Measurements from ENCODE around the gene CTXND1. TPM values are rescaled to one million over a fixed set of nuclear protein-coding genes. Genes with fewer than 3 reads are reported as not detected.

The CTXND1 gene
- total RNA-seq, 4 donors from 2014 or later: 0.07 to 0.09 TPM; not detected in 2

DNA sequence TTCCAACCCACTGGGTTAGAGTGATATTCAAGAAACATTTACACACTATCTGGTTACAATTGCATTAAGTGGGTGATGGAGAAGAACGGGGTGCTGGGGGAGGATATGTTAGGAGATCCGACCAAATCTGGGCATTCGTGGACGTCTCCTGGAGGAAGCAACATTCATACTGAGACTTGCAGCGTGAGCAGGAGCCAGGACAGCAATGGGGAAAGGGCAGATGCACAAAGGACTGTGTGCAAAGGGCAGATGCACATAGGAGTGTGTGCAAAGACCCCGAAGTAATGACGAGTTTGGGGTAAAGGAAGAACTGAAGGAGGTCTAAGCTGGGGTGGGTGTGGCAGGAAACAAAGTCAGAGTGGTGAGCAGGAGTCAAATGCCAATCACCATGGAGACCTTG, 16.1 kb upstream of the CTXND1 start:
- no peak overlapping the region for H3K27ac ChIP-seq
- no peak for DNase-seq
- H3K4me1 ChIP-seq: no peaks in the 10 kb centered on the region
- no peak overlapping the region for H3K4me3 ChIP-seq
- no peaks in the 10 kb centered on the region for H3K36me3 ChIP-seq
- no peaks in the 10 kb centered on the region for H3K27me3 ChIP-seq
- H3K9me3 ChIP-seq: no peaks in the 10 kb centered on the region
- intact Hi-C loops (cut with DNase I; ENCODE audit: low total_unique reads): no loop called here
- no peak for TF ChIP-seq POLR2A (IDR thresholded peaks at IDR 0.05)
- TF ChIP-seq, protein P1, sequence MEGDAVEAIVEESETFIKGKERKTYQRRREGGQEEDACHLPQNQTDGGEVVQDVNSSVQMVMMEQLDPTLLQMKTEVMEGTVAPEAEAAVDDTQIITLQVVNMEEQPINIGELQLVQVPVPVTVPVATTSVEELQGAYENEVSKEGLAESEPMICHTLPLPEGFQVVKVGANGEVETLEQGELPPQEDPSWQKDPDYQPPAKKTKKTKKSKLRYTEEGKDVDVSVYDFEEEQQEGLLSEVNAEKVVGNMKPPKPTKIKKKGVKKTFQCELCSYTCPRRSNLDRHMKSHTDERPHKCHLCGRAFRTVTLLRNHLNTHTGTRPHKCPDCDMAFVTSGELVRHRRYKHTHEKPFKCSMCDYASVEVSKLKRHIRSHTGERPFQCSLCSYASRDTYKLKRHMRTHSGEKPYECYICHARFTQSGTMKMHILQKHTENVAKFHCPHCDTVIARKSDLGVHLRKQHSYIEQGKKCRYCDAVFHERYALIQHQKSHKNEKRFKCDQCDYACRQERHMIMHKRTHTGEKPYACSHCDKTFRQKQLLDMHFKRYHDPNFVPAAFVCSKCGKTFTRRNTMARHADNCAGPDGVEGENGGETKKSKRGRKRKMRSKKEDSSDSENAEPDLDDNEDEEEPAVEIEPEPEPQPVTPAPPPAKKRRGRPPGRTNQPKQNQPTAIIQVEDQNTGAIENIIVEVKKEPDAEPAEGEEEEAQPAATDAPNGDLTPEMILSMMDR (IDR thresholded peaks at IDR 0.05): no peak

DNA sequence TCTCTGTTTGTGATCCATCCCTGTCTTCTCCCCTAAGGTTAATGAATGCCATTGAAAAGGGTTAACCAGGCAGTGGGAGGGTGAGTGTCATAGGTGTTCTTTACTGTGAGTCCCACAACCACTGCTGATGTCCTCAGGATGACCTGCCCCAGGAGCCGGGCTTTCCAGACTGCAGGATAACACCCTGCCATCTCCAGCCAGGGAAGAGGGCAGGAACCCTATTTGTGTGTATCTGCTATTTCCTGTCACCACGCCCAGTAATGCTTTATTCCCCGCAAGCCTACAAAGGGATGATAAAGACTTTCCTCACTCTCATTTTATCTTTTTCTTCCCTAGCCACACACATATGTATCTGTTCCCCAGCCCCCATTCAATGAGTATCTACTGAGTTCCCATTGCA, 15.6 kb upstream of the CTXND1 start:
- no peak overlapping the region for H3K4me3 ChIP-seq
- TF ChIP-seq POLR2A (IDR thresholded peaks at IDR 0.05): no peak
- TF ChIP-seq, protein P1 (IDR thresholded peaks at IDR 0.05): no peak
- no peaks in the 10 kb centered on the region for H3K27me3 ChIP-seq
- no peaks in the 10 kb centered on the region for H3K4me1 ChIP-seq
- no peak overlapping the region for H3K27ac ChIP-seq
- H3K9me3 ChIP-seq: no peaks in the 10 kb centered on the region
- no peak for DNase-seq
- no peaks in the 10 kb centered on the region for H3K36me3 ChIP-seq
- intact Hi-C loops (cut with DNase I; ENCODE audit: low total_unique reads): no loop called here

DNA sequence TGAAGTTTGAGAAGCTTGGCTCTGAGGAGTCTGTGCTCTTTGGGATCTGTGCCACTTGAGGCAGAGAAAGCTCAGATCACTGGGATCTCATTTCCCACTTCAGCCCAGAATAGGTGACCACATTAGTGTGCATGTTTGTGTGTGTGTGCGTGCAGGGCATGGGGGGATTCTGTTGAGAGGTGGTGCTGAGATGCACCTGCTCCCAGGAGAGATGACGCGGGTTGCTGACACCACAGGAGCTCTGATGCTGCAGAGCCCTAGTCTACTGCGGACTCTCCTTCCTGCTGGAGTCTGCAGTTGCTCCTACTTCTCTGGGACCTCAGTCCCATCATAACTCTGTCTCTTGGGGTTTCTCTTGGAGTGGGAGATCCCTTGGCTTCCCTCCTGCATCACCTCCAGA, 14.7 kb upstream of the CTXND1 start:
- no peak for DNase-seq
- intact Hi-C loops (cut with DNase I; ENCODE audit: low total_unique reads): no loop called here
- Histone ChIP-seq H3K27ac (no peak overlapping the region), H3K4me1 (no peaks in the 10 kb centered on the region), H3K36me3 (no peaks in the 10 kb centered on the region), H3K27me3 (no peaks in the 10 kb centered on the region), H3K4me3 (no peak overlapping the region), H3K9me3 (no peaks in the 10 kb centered on the region)
- TF ChIP-seq, protein P1 (IDR thresholded peaks at IDR 0.05): no peak
- no peak for TF ChIP-seq POLR2A (IDR thresholded peaks at IDR 0.05)

DNA sequence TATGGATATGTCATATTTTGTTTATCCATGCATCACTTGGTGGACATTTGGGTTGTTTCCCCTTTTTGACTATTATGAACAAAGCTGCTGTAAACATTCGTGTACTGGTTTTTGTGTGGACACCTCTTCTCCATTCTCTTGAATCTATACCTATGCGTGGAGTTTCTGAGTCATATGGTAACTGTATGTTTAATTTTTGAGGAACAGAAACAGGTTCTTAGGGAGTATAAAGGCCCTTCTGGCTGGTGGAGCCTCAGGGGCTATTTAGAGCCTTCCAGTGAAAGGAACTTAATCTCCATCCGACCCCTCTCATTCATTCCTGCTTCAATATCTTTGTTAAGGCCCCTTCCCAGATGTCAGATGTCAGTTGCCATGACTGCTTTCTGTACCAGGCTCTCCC, 14.1 kb upstream of the CTXND1 start:
- intact Hi-C loops (cut with DNase I; ENCODE audit: low total_unique reads): no loop called here
- DNase-seq: no peak
- no peak for TF ChIP-seq POLR2A (IDR thresholded peaks at IDR 0.05)
- TF ChIP-seq, protein P1 (IDR thresholded peaks at IDR 0.05): no peak
- Histone ChIP-seq H3K36me3 (no peaks in the 10 kb centered on the region), H3K9me3 (no peaks in the 10 kb centered on the region), H3K27me3 (no peaks in the 10 kb centered on the region), H3K4me1 (no peaks in the 10 kb centered on the region), H3K27ac (no peak overlapping the region), H3K4me3 (no peak overlapping the region)

DNA sequence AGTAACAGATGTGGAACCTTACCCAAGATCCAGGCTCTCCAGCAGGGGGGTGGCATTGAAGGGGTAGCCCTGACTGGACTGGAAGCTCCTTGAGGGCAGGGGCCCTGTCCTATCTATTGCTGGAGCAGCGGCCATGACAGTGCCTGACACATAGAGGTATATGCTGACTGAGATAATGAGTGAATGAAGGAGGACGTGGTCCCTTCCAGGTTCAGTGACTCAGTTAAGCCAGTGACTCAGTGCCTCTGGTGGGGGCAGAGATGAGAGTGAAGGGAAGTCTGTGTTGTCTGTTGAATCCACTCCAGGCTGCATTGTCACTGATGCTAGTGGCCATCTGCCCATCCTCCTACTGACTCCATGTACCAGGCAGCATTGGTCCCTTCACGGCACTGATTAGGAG, 13.0 kb upstream of the CTXND1 start:
- no peaks in the 10 kb centered on the region for H3K9me3 ChIP-seq
- H3K27me3 ChIP-seq: no peaks in the 10 kb centered on the region
- intact Hi-C loops (cut with DNase I; ENCODE audit: low total_unique reads): no loop called here
- H3K4me3 ChIP-seq: no peak overlapping the region
- H3K27ac ChIP-seq: no peak overlapping the region
- no peaks in the 10 kb centered on the region for H3K4me1 ChIP-seq
- no peak for DNase-seq
- no peak for TF ChIP-seq POLR2A (IDR thresholded peaks at IDR 0.05)
- TF ChIP-seq, protein P1 (IDR thresholded peaks at IDR 0.05): no peak
- H3K36me3 ChIP-seq: no peaks in the 10 kb centered on the region

Data from uterus (tissue), 4 donors.